GM23338 (cell line): ENCODE measurements around the gene CDH4. TPM values are rescaled to one million over a fixed set of nuclear protein-coding genes. Genes with fewer than 3 reads are reported as not detected.

ENCODE experiments used
- ATAC-seq: fragments of 200-7000 bp; cut with Tn5 transposase; 3 replicates; pipeline ENCODE4 v1.9.1; 2020
- DNase-seq: peaks from one replicate; pipeline ENCODE4 v3.0.0-alpha.2; 2015; ENCODE audit warnings: low spot score
- H2AFZ ChIP-seq: fragments of 200-600 bp; sonication (generic); 2 replicates; pipeline ENCODE4 v1.8.0; 2016; ENCODE audit warnings: antibody characterized with exemption, mild to moderate bottlenecking, moderate library complexity
- H3F3A ChIP-seq: fragments of 200-600 bp; sonication (generic); replicated peaks from 2 replicates; pipeline ENCODE4 v1.8.0; 2017; ENCODE audit warnings: antibody characterized with exemption, mixed run types, low read depth
- H3K27ac ChIP-seq: fragments of 200-600 bp; sonication (generic); 2 replicates; pipeline ENCODE4 v1.6.1; 2016; ENCODE audit warnings: low read depth
- H3K27me3 ChIP-seq: fragments of 200-600 bp; sonication (generic); 2 replicates; pipeline ENCODE4 v1.8.0; 2016; ENCODE audit warnings: mild to moderate bottlenecking, mixed run types, moderate library complexity; ENCODE audit not compliant: insufficient read depth
- H3K36me3 ChIP-seq: fragments of 200-600 bp; sonication (generic); 2 replicates; pipeline ENCODE4 v1.8.0; 2016; ENCODE audit warnings: mild to moderate bottlenecking; ENCODE audit not compliant: insufficient read depth
- H3K4me1 ChIP-seq: fragments of 200-600 bp; sonication (generic); 2 replicates; pipeline ENCODE4 v1.8.0; 2016; ENCODE audit warnings: mild to moderate bottlenecking, moderate library complexity; ENCODE audit not compliant: insufficient read depth
- H3K4me2 ChIP-seq: fragments of 200-600 bp; sonication (generic); 2 replicates; pipeline ENCODE4 v1.7.1; 2017; ENCODE audit warnings: mixed run types
- H3K4me3 ChIP-seq: fragments of 200-600 bp; sonication (generic); 2 replicates; pipeline ENCODE4 v1.6.1; 2016; ENCODE audit warnings: mixed run types
- H3K79me2 ChIP-seq: fragments of 200-600 bp; sonication (generic); replicated peaks from 2 replicates; pipeline ENCODE4 v1.8.0; 2017; ENCODE audit warnings: mild to moderate bottlenecking; ENCODE audit not compliant: insufficient read depth
- H3K9me2 ChIP-seq: fragments of 200-600 bp; sonication (generic); 2 replicates; pipeline ENCODE4 v1.8.0; 2017; ENCODE audit not compliant: insufficient read depth
- H4K20me1 ChIP-seq: fragments of 200-600 bp; sonication (generic); replicated peaks from 2 replicates; pipeline ENCODE4 v1.8.0; 2017; ENCODE audit warnings: mild to moderate bottlenecking; ENCODE audit not compliant: insufficient read depth
- H3K27ac Mint-ChIP-seq: 2 replicates; pipeline ENCODE4 v1.8.0; 2020; ENCODE audit warnings: inconsistent platforms, mild to moderate bottlenecking, moderate library complexity, mixed read lengths
- H3K27me3 Mint-ChIP-seq: 3 replicates; pipeline ENCODE4 v1.8.0; 2022; ENCODE audit warnings: low read depth, mild to moderate bottlenecking, moderate library complexity, mixed read lengths, inconsistent platforms; ENCODE audit not compliant: insufficient read depth, poor library complexity
- H3K36me3 Mint-ChIP-seq: 3 replicates; pipeline ENCODE4 v1.8.0; 2021; ENCODE audit warnings: low read depth, mild to moderate bottlenecking, inconsistent platforms, moderate library complexity, mixed read lengths
- H3K4me1 Mint-ChIP-seq: 3 replicates; pipeline ENCODE4 v1.8.0; 2020; ENCODE audit warnings: mild to moderate bottlenecking, inconsistent platforms, mixed read lengths
- H3K4me3 Mint-ChIP-seq: 3 replicates; pipeline ENCODE4 v1.8.0; 2021; ENCODE audit warnings: moderate library complexity, mild to moderate bottlenecking, inconsistent platforms, mixed read lengths
- H3K9me3 Mint-ChIP-seq: 3 replicates; pipeline ENCODE4 v1.8.0; 2020; ENCODE audit warnings: moderate library complexity, mild to moderate bottlenecking, inconsistent platforms, mixed read lengths
- CREB1 ChIP-seq: fragments of 250-450 bp; sonication (Bioruptor Pico); IDR thresholded peaks from 2 replicates; pipeline ENCODE4 v1.5.0; 2020; ENCODE audit warnings: low read depth, mild to moderate bottlenecking, moderate library complexity
- CTCF ChIP-seq, 2 experiments: fragments of 200-600 bp in 1 of 2; sonication (generic) in 1 of 2; conservative IDR thresholded peaks; 2 replicates each; pipeline versions ENCODE4 v1.5.1 to v1.6.1; 2016 to 2017; ENCODE audit warnings: antibody characterized with exemption in 2 of 2, low read depth in 2 of 2, mild to moderate bottlenecking in 2 of 2, moderate library complexity in 1 of 2
- EZH2 ChIP-seq: fragments of 200-600 bp; sonication (generic); IDR thresholded peaks from one replicate; pipeline ENCODE4 v1.8.0; 2017; ENCODE audit warnings: antibody characterized with exemption, mild to moderate bottlenecking, low read depth; ENCODE audit not compliant: unreplicated experiment
- EZH2phosphoT487 ChIP-seq: fragments of 200-600 bp; sonication (generic); IDR thresholded peaks from one replicate; pipeline ENCODE4 v1.8.1; 2018; ENCODE audit warnings: antibody characterized with exemption; ENCODE audit not compliant: unreplicated experiment
- JUNB ChIP-seq: IDR thresholded peaks from one replicate; pipeline ENCODE4 v1.6.1; 2016; ENCODE audit warnings: antibody characterized with exemption; ENCODE audit not compliant: unreplicated experiment
- NANOG ChIP-seq: IDR thresholded peaks from 2 replicates; pipeline ENCODE4 v1.6.1; 2016; ENCODE audit warnings: antibody characterized with exemption, borderline replicate concordance
- POLR2AphosphoS5 ChIP-seq: IDR thresholded peaks from 2 replicates; pipeline ENCODE4 v1.6.1; 2016; ENCODE audit warnings: antibody characterized with exemption, low read depth
- STAT1 ChIP-seq: IDR thresholded peaks from one replicate; pipeline ENCODE4 v1.6.1; 2016; ENCODE audit warnings: antibody characterized with exemption; ENCODE audit not compliant: unreplicated experiment
- ZNF114 ChIP-seq: fragments of 250-450 bp; sonication (Bioruptor Pico); IDR thresholded peaks from 2 replicates; pipeline ENCODE4 v1.5.0; 2020; ENCODE audit warnings: mild to moderate bottlenecking, moderate library complexity
- ZNF331 ChIP-seq: fragments of 250-450 bp; sonication (Bioruptor Pico); IDR thresholded peaks from 2 replicates; pipeline ENCODE4 v1.5.0; 2020; ENCODE audit warnings: low read depth, mild to moderate bottlenecking, moderate library complexity
- ZNF462 ChIP-seq: fragments of 250-450 bp; sonication (Bioruptor Pico); IDR thresholded peaks from 2 replicates; pipeline ENCODE4 v1.5.0; 2020; ENCODE audit warnings: mild to moderate bottlenecking, moderate library complexity
- polyA plus RNA-seq: library from polyadenylated mRNA; unstranded; fragments of >200 nt; fragmentation: Nextera tagmentation; extraction: Ambion mirVana; gene quantifications from 2 replicates; pipeline ENCODE4 v1.2.1, GENCODE V29; 2016
- total RNA-seq: library from RNA; depleted of rRNA; stranded (reverse); fragments of >200 nt; shearing (Covaris generic); gene quantifications from 2 replicates; pipeline ENCODE4 v1.2.3, GENCODE V29; 2014
- TF ChIP-seq, protein P1 (sequence below): IDR thresholded peaks from one replicate; pipeline ENCODE4 v1.6.1; 2018; ENCODE audit warnings: antibody characterized with exemption; ENCODE audit not compliant: unreplicated experiment
- TF ChIP-seq, protein P2 (sequence below): IDR thresholded peaks from 2 replicates; pipeline ENCODE4 v1.6.1; 2016; ENCODE audit warnings: antibody characterized with exemption

CDH4 gene
- total and polyA plus RNA-seq, 2 experiments from 2014 or later: 1.2 to 4.2 TPM

- H3K4me1 Mint-ChIP-seq: peaks cover 2% of the 10 kb centered on the region; the same call in 1 of the 3 replicates
- peaks cover 20% of the 10 kb centered on the region for H3K9me3 Mint-ChIP-seq
- peaks cover 5% of the 10 kb centered on the region; the same call in 1 of the 3 replicates for H3K36me3 Mint-ChIP-seq
- DNase-seq (no peak), ATAC-seq (no peak)
- H3K27ac Mint-ChIP-seq: no peak overlapping the region
- Histone ChIP-seq H3K36me3 (no peaks in the 10 kb centered on the region), H3K27me3 (no peaks in the 10 kb centered on the region), H3K27ac (no peak overlapping the region), H3K9me2 (no peaks in the 10 kb centered on the region), H3K4me3 (no peak overlapping the region), H3F3A (no peaks in the 10 kb centered on the region), H2AFZ (no peak overlapping the region), H4K20me1 (no peaks in the 10 kb centered on the region), H3K4me2 (no peak overlapping the region), H3K79me2 (no peaks in the 10 kb centered on the region), H3K4me1 (no peaks in the 10 kb centered on the region)
- H3K27me3 Mint-ChIP-seq: peaks cover 18% of the 10 kb centered on the region
- TF ChIP-seq CREB1 (CRISPR knock-in tag) (no peak), NANOG (no peak), STAT1 (no peak), EZH2phosphoT487 (no peak), EZH2 (no peak), CTCF (conservative IDR thresholded peaks at IDR 0.05; ENCODE audit: low read depth in 2 of 2) (no peak), ZNF114 (CRISPR knock-in tag) (no peak), JUNB (no peak), ZNF331 (CRISPR knock-in tag) (no peak), ZNF462 (CRISPR knock-in tag) (no peak), POLR2AphosphoS5 (no peak)
- TF ChIP-seq, protein P1, sequence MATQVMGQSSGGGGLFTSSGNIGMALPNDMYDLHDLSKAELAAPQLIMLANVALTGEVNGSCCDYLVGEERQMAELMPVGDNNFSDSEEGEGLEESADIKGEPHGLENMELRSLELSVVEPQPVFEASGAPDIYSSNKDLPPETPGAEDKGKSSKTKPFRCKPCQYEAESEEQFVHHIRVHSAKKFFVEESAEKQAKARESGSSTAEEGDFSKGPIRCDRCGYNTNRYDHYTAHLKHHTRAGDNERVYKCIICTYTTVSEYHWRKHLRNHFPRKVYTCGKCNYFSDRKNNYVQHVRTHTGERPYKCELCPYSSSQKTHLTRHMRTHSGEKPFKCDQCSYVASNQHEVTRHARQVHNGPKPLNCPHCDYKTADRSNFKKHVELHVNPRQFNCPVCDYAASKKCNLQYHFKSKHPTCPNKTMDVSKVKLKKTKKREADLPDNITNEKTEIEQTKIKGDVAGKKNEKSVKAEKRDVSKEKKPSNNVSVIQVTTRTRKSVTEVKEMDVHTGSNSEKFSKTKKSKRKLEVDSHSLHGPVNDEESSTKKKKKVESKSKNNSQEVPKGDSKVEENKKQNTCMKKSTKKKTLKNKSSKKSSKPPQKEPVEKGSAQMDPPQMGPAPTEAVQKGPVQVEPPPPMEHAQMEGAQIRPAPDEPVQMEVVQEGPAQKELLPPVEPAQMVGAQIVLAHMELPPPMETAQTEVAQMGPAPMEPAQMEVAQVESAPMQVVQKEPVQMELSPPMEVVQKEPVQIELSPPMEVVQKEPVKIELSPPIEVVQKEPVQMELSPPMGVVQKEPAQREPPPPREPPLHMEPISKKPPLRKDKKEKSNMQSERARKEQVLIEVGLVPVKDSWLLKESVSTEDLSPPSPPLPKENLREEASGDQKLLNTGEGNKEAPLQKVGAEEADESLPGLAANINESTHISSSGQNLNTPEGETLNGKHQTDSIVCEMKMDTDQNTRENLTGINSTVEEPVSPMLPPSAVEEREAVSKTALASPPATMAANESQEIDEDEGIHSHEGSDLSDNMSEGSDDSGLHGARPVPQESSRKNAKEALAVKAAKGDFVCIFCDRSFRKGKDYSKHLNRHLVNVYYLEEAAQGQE: no peak
- TF ChIP-seq, protein P2, sequence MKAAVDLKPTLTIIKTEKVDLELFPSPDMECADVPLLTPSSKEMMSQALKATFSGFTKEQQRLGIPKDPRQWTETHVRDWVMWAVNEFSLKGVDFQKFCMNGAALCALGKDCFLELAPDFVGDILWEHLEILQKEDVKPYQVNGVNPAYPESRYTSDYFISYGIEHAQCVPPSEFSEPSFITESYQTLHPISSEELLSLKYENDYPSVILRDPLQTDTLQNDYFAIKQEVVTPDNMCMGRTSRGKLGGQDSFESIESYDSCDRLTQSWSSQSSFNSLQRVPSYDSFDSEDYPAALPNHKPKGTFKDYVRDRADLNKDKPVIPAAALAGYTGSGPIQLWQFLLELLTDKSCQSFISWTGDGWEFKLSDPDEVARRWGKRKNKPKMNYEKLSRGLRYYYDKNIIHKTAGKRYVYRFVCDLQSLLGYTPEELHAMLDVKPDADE: no peak
- no peak overlapping the region for H3K4me3 Mint-ChIP-seq
Measured at GRCh38 chr20:61656198-61656597, 404.1 kb downstream of the CDH4 start.
